Measurements from ENCODE around the gene NKD1.

GRCh38 chr16:50653633-50654519 lies 105.7 kb downstream of the NKD1 start:
- TF ChIP-seq CTCF (IDR thresholded peaks at IDR 0.05) = no peak
- no peak for TF ChIP-seq POLR2AphosphoS5 (IDR thresholded peaks at IDR 0.05)
- no peak for TF ChIP-seq POLR2A (IDR thresholded peaks at IDR 0.05)

All from breast epithelium (tissue), 3 donors.